ENCODE measurements around the gene CCSER1. TPM values are rescaled to one million over a fixed set of nuclear protein-coding genes. Genes with fewer than 3 reads are reported as not detected.

Gene CCSER1
- total RNA-seq, 4 donors from 2014 or later, result 3.6 to 7.0 (median 5.5) TPM

DNA sequence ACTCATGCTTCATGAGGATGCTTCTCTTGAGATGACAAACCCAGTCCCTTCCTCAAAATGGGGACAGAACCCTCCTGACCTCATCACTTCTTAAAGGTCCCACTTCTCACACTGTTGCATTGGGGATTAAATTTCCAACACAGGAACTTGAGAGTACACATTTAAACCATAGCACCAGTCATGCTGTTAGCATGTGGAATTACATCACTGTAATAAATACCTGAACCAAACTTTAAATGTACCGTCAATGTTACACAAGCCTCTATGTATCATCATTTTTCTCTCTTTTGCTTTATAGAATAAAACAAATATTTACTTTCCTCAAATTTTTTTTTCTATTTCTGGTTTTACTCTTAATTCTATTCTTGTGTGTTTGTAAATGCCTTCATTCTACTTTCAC, 448.2 kb downstream of the CCSER1 start:
- DNase-seq (ENCODE audit: extremely low spot score), result no peak
- Histone ChIP-seq H3K9me3 (no peaks in the 10 kb centered on the region), H3K27ac (replicated peaks in 1 of 4) (no peak overlapping the region), H3K27me3 (no peaks in the 10 kb centered on the region), H3K36me3 (no peaks in the 10 kb centered on the region), H3K4me3 (no peak overlapping the region), H3K4me1 (no peaks in the 10 kb centered on the region)
- TF ChIP-seq EP300 (IDR thresholded peaks at IDR 0.05) (no peak), POLR2AphosphoS5 (IDR thresholded peaks at IDR 0.05) (no peak), POLR2A (IDR thresholded peaks at IDR 0.05; ENCODE audit: low read depth) (no peak)
- TF ChIP-seq, protein P1, sequence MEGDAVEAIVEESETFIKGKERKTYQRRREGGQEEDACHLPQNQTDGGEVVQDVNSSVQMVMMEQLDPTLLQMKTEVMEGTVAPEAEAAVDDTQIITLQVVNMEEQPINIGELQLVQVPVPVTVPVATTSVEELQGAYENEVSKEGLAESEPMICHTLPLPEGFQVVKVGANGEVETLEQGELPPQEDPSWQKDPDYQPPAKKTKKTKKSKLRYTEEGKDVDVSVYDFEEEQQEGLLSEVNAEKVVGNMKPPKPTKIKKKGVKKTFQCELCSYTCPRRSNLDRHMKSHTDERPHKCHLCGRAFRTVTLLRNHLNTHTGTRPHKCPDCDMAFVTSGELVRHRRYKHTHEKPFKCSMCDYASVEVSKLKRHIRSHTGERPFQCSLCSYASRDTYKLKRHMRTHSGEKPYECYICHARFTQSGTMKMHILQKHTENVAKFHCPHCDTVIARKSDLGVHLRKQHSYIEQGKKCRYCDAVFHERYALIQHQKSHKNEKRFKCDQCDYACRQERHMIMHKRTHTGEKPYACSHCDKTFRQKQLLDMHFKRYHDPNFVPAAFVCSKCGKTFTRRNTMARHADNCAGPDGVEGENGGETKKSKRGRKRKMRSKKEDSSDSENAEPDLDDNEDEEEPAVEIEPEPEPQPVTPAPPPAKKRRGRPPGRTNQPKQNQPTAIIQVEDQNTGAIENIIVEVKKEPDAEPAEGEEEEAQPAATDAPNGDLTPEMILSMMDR (IDR thresholded peaks at IDR 0.05), result no peak
- intact Hi-C loops (cut with DNase I), result no loop called here
- 76% methylated on average over 1 of the region's 1 CpG for WGBS

DNA sequence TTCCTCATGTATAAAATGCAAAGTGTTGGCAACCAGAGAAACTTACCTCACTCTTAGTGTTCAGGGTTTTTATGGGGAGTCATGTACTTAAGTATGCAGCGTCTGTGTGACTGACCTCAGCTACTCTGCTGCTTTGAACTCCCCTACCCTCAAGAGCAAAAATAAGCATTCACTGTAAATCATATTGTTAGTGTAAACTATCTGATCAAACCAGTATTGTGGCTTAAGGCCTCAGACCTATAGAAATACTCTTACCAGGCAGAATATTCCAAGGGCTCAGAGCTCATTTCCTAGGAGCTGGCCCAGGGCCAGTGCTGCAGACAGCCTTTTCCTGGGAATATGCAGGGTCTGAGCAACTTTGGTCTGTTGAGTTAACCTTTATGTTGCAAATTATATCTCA, 453.1 kb downstream of the CCSER1 start:
- Histone ChIP-seq H3K27ac (replicated peaks in 1 of 4) (no peak overlapping the region), H3K36me3 (no peaks in the 10 kb centered on the region), H3K4me3 (no peak overlapping the region), H3K4me1 (no peaks in the 10 kb centered on the region), H3K9me3 (no peaks in the 10 kb centered on the region), H3K27me3 (no peaks in the 10 kb centered on the region)
- 92% methylated on average over 1 of the region's 1 CpG for WGBS
- DNase-seq (ENCODE audit: extremely low spot score), result no peak
- TF ChIP-seq POLR2AphosphoS5 (IDR thresholded peaks at IDR 0.05) (no peak), POLR2A (IDR thresholded peaks at IDR 0.05; ENCODE audit: low read depth) (no peak), EP300 (IDR thresholded peaks at IDR 0.05) (no peak)
- TF ChIP-seq, protein P1 (IDR thresholded peaks at IDR 0.05), result no peak
- intact Hi-C loops (cut with DNase I), result no loop called here

DNA sequence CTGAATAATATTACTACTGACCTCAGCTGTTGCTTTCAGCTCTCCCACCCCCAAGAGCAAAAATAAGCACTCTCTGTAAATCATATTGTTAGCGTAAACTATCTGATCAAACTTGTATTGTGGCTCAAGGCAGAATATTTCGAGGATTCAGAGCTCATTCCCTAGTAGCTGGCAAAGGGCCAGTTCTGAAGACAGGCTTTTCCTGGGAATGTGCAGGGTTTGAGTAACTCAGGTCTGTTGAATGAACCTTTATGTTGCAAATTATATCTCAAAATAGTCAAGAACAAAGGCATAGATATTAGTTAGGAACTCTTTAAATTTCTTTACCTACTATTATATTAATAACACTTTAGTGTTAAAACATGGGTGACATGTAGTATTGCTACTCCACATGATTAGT, 454.9 kb downstream of the CCSER1 start:
- TF ChIP-seq EP300 (IDR thresholded peaks at IDR 0.05) (no peak), POLR2A (IDR thresholded peaks at IDR 0.05; ENCODE audit: low read depth) (no peak), POLR2AphosphoS5 (IDR thresholded peaks at IDR 0.05) (no peak)
- TF ChIP-seq, protein P1 (IDR thresholded peaks at IDR 0.05), result no peak
- intact Hi-C loops (cut with DNase I), result no loop called here

DNA sequence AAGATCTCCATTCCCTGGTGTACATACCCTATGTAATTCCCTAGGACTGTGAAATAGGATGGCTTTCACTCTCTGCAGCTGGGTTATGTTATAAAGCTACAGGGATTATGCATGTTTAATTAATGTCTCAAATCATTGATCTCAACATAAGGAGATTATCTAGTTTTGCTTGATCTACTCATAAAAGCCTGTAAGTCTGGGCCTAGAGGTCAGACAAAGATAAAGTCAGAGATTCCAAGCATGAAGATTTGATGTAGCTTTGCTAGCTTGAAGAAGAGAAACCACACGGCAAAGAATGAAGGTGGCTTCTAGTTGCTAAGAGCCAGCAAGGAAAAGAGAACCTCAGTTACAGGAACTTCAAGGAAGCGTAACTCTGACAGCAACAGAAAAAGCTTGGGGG, 456.9 kb downstream of the CCSER1 start:
- Histone ChIP-seq H3K4me1 (no peaks in the 10 kb centered on the region), H3K9me3 (no peaks in the 10 kb centered on the region), H3K36me3 (no peaks in the 10 kb centered on the region), H3K27me3 (no peaks in the 10 kb centered on the region), H3K4me3 (no peak overlapping the region), H3K27ac (replicated peaks in 1 of 4) (no peak overlapping the region)
- intact Hi-C loops (cut with DNase I), result no loop called here
- no peak for TF ChIP-seq POLR2A (IDR thresholded peaks at IDR 0.05; ENCODE audit: low read depth)
- TF ChIP-seq EP300 (IDR thresholded peaks at IDR 0.05), result no peak
- TF ChIP-seq, protein P1 (IDR thresholded peaks at IDR 0.05), result no peak
- no peak for TF ChIP-seq POLR2AphosphoS5 (IDR thresholded peaks at IDR 0.05)
- 67% methylated on average over 2 of the region's 2 CpGs for WGBS
- DNase-seq (ENCODE audit: extremely low spot score), result no peak

More for the DNA sequence above, 454.9 kb downstream of the CCSER1 start:
- no peaks in the 10 kb centered on the region for H3K36me3 ChIP-seq
- no peaks in the 10 kb centered on the region for H3K4me1 ChIP-seq
- DNase-seq (ENCODE audit: extremely low spot score), result no peak
- no peak overlapping the region for H3K4me3 ChIP-seq
- WGBS, result 65% methylated on average over 2 of the region's 2 CpGs
- no peak overlapping the region for H3K27ac ChIP-seq (replicated peaks in 1 of 4)
- H3K9me3 ChIP-seq, result no peaks in the 10 kb centered on the region
- H3K27me3 ChIP-seq, result no peaks in the 10 kb centered on the region

DNA sequence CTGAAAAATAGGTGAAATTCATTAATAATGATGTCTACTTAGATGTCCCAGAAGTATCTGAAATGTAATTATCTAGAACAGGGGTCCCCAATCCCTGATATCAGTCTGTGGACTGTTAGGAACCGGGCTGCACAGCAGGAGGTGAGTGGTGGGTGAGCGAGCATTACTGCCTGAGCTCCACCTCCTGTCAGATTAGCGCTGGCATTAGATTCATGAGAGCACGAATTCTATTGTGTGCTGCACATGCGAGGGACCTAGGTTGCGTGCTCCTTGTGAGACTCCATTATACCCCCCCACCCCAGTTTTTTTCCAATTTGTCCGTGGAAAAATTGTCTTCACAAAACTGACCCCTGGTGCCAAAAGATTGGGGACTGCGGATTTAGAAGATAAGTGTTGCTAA, 458.8 kb downstream of the CCSER1 start:
- peaks cover 0 to 6% (median 2%) of the 10 kb centered on the region in 4 donors for H3K9me3 ChIP-seq
- intact Hi-C loops (cut with DNase I), result no loop called here
- no peaks in the 10 kb centered on the region for H3K27me3 ChIP-seq
- H3K36me3 ChIP-seq, result no peaks in the 10 kb centered on the region
- no peak overlapping the region for H3K27ac ChIP-seq (replicated peaks in 1 of 4)
- WGBS, result 96% methylated on average over 8 of the region's 8 CpGs
- no peak for DNase-seq (ENCODE audit: extremely low spot score)
- H3K4me3 ChIP-seq, result no peak overlapping the region
- no peaks in the 10 kb centered on the region for H3K4me1 ChIP-seq
- TF ChIP-seq POLR2AphosphoS5 (IDR thresholded peaks at IDR 0.05), result no peak
- TF ChIP-seq POLR2A (IDR thresholded peaks at IDR 0.05; ENCODE audit: low read depth), result no peak
- TF ChIP-seq, protein P1 (IDR thresholded peaks at IDR 0.05), result no peak
- TF ChIP-seq EP300 (IDR thresholded peaks at IDR 0.05), result no peak

Data from esophagus muscularis mucosa (tissue), 4 donors.